ENCODE data around the gene OR52D1. TPM values are rescaled to one million over a fixed set of nuclear protein-coding genes. Genes with fewer than 3 reads are reported as not detected.

The OR52D1 gene
- total and polyA plus RNA-seq, 2 of the 8 experiments (the other 6 are each of a cell fraction or from before 2014, with no cell fraction given) = not detected

GRCh38 chr11:5524756-5525155 lies 36.3 kb downstream of the OR52D1 start:
- Histone ChIP-seq H3K79me1 (ENCODE audit: low read depth, low read length) (no peaks in the 10 kb centered on the region), H4K20me1 (replicated peaks in 1 of 2; ENCODE audit: control insufficient read depth in 1 of 2, insufficient read depth in 2 of 2, low read length in 2 of 2) (no peaks in the 10 kb centered on the region), H2BK15ac (ENCODE audit: low read length) (no peak overlapping the region), H4K91ac (replicated peaks; ENCODE audit: insufficient read length, low read length) (no peak overlapping the region), H3K18ac (ENCODE audit: extremely low read depth, low read length) (no peak overlapping the region), H4K5ac (ENCODE audit: insufficient read length, low read depth, low read length) (no peak overlapping the region), H3K36me3 (ENCODE audit: control insufficient read depth in 2 of 4, insufficient read depth in 4 of 4, low read length in 3 of 4) (no peaks in the 10 kb centered on the region), H3K4me2 (ENCODE audit: insufficient read depth in 1 of 2, low read depth in 2 of 2, low read length in 2 of 2) (no peak overlapping the region), H3K9ac (replicated peaks in 1 of 4; ENCODE audit: extremely low read depth in 1 of 4, low read depth in 3 of 4, low read length in 3 of 4) (no peak overlapping the region), H3K4me3 (ENCODE audit: extremely low read depth in 1 of 4, insufficient read depth in 2 of 4, low read depth in 3 of 4, low read length in 4 of 4) (no peak overlapping the region), H3K56ac (replicated peaks; ENCODE audit: insufficient read length, low read depth, low read length) (no peak overlapping the region), H3K79me2 (ENCODE audit: control insufficient read depth in 1 of 2, insufficient read depth in 2 of 2, low read length in 2 of 2) (no peaks in the 10 kb centered on the region), H2BK5ac (ENCODE audit: low read depth, low read length) (no peak overlapping the region), H2BK20ac (ENCODE audit: low read length) (no peak overlapping the region), H3K4me1 (replicated peaks in 1 of 4; ENCODE audit: control insufficient read depth in 3 of 4, insufficient read depth in 4 of 4, low read length in 3 of 4) (peaks cover 0 to 3% (median 0%) of the 10 kb centered on the region in 4 experiments; a peak in 1 of 7 replicates), H3K27me3 (replicated peaks in 1 of 4; ENCODE audit: control insufficient read depth in 3 of 4, extremely low read depth in 1 of 4, insufficient read depth in 3 of 4, low read length in 3 of 4) (no peaks in the 10 kb centered on the region; a peak in 1 of 7 replicates), H3K23me2 (ENCODE audit: low read depth, low read length) (no peaks in the 10 kb centered on the region), H2AK5ac (ENCODE audit: low read depth, low read length) (no peak overlapping the region), H2AFZ (ENCODE audit: low read length) (no peak overlapping the region), H3K14ac (ENCODE audit: insufficient read length) (no peak overlapping the region), H2BK12ac (ENCODE audit: low read depth, low read length) (no peak overlapping the region), H3K27ac (ENCODE audit: low read depth, low read length) (no peak overlapping the region), H2BK120ac (replicated peaks; ENCODE audit: low read depth, low read length) (no peak overlapping the region), H3K23ac (ENCODE audit: insufficient read length) (no peak overlapping the region), H3K9me3 (ENCODE audit: insufficient read depth in 2 of 2, low read depth in 1 of 2, low read length in 1 of 2) (no peaks in the 10 kb centered on the region), H4K8ac (ENCODE audit: extremely low read depth, insufficient read depth, low read length) (no peak overlapping the region), H3K4ac (replicated peaks; ENCODE audit: insufficient read length, low read depth, low read length) (no peak overlapping the region)
- TF ChIP-seq TAF7 (optimal IDR thresholded peaks at IDR 0.05; ENCODE audit: borderline replicate concordance, low read depth, low read length) (no peak), SP2 (IDR thresholded peaks at IDR 0.05; ENCODE audit: low read length) (no peak), SAP30 (IDR thresholded peaks at IDR 0.05; ENCODE audit: insufficient read depth, insufficient replicate concordance, low read length) (no peak), KDM4A (IDR thresholded peaks at IDR 0.05; ENCODE audit: low read depth, low read length, severe bottlenecking) (no peak), EP300 (IDR thresholded peaks at IDR 0.05; ENCODE audit: borderline replicate concordance in 1 of 2, low read depth in 2 of 2, low read length in 2 of 2) (no peak), USF2 (IDR thresholded peaks at IDR 0.05; ENCODE audit: low read length) (no peak)
- FAIRE-seq (no peak), DNase-seq (ENCODE audit: low read depth in 1 of 2, low spot score in 2 of 2) (no peak)
- CTCF ChIA-PET (ENCODE audit: partially characterized antibody) = no interaction called here
- 73% methylated on average over 3 of the region's 3 CpGs; no CpG with 5 or more reads in 1 of the 2 experiments for WGBS, 2 experiments (ENCODE audit: extremely low coverage in 1 of 2, insufficient coverage in 1 of 2, insufficient read length in 1 of 2, insufficient replicate concordance in 2 of 2, low coverage in 1 of 2, low lambda C conversion rate in 2 of 2, missing lambda C conversion rate in 1 of 2)
- POLR2A ChIA-PET (ENCODE audit: partially characterized antibody) = no interaction called here
